ENCODE measurements around the gene PNPLA5.

DNA sequence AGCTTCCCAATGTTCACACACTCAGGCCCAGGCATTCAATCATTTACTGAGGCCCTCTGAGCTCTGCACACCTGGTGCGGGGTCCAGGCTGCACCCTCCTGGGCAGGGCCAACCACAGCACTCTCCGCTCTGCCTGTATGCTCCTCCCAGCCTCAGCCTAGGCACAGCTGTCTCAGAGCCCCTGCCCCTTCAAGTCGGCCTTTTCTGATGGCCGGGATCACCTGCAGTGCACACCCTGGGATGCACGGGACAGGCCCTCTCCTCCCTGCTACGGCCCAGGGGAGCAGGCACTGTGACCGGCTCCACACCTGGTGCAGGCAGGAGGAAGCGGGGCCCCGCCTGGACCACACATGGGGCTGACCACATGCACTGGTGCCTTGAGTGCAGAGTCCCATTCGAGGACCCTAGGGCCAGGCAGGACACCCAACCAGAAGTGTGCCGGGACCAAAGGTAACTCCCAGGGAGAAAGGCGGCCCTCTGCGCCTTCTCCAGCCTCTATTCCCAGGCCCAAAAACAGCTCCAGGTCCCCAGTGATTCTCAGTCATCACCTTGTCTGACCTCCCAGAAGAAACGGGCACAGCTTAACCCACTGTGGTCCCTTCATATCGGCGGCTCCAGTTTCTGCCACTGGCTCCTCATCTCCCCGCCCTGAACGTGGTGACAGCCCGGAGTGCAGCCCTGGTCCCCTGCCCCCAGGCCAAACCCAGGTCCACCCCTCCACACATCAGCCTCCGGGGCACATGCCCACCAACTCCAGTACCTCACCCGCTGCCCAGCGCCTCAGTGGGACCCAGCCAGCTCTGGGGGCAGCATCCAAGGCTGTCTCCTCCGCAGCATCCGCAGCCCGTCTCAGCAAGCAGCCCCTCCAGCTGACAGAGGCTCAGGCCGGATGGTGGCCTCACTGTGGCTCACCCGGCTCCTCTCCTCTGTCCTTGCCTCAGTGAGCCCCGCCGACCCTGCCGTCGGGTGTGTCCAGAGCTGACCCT lies 47.0 kb downstream of the PNPLA5 start:
- TF ChIP-seq, protein P1, sequence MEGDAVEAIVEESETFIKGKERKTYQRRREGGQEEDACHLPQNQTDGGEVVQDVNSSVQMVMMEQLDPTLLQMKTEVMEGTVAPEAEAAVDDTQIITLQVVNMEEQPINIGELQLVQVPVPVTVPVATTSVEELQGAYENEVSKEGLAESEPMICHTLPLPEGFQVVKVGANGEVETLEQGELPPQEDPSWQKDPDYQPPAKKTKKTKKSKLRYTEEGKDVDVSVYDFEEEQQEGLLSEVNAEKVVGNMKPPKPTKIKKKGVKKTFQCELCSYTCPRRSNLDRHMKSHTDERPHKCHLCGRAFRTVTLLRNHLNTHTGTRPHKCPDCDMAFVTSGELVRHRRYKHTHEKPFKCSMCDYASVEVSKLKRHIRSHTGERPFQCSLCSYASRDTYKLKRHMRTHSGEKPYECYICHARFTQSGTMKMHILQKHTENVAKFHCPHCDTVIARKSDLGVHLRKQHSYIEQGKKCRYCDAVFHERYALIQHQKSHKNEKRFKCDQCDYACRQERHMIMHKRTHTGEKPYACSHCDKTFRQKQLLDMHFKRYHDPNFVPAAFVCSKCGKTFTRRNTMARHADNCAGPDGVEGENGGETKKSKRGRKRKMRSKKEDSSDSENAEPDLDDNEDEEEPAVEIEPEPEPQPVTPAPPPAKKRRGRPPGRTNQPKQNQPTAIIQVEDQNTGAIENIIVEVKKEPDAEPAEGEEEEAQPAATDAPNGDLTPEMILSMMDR (conservative IDR thresholded peaks at IDR 0.05; ENCODE audit: low read length): no peak
- TF ChIP-seq EZH2phosphoT487 (IDR thresholded peaks at IDR 0.05; ENCODE audit: borderline replicate concordance): no peak

All from Loucy (cell line).